Muscle layer of duodenum (tissue), 2 donors: ENCODE data around the gene HIPK2.

ENCODE experiments used
- H3K27ac ChIP-seq: one replicate; pipeline ENCODE4 v1.7.0; 2013; ENCODE audit warnings: mild to moderate bottlenecking, low read length
- H3K27me3 ChIP-seq: one replicate; pipeline ENCODE4 v1.7.0; 2013; ENCODE audit warnings: low read depth, mild to moderate bottlenecking, control low read depth, low read length
- H3K36me3 ChIP-seq, 2 donors: one replicate each; pipeline ENCODE4 v1.7.0; 2013; ENCODE audit warnings: low read length in 2 of 2, control low read depth in 1 of 2, mild to moderate bottlenecking in 1 of 2; ENCODE audit not compliant: insufficient read depth in 2 of 2, control insufficient read depth in 1 of 2
- H3K4me1 ChIP-seq, 2 donors: one replicate each; pipeline ENCODE4 v1.7.0; 2013; ENCODE audit warnings: low read length in 2 of 2, mild to moderate bottlenecking in 2 of 2, control low read depth in 1 of 2, moderate library complexity in 1 of 2; ENCODE audit not compliant: insufficient read depth in 2 of 2, control insufficient read depth in 1 of 2
- H3K4me3 ChIP-seq, 2 donors: one replicate each; pipeline ENCODE4 v1.7.0; 2013; ENCODE audit warnings: low read length in 2 of 2, low read depth in 1 of 2, mild to moderate bottlenecking in 1 of 2
- H3K9me3 ChIP-seq, 2 donors: one replicate each; pipeline ENCODE4 v1.7.0; 2013; ENCODE audit warnings: low read length in 2 of 2, control low read depth in 1 of 2, mild to moderate bottlenecking in 1 of 2; ENCODE audit not compliant: control insufficient read depth in 1 of 2
- donor health status: healthy.

HIPK2 gene

GRCh38 chr7:139768249-139768824, 9.5 kb downstream of the HIPK2 start:
- no peak overlapping the region for H3K4me3 ChIP-seq
- no peak overlapping the region for H3K27ac ChIP-seq
- H3K36me3 ChIP-seq, result peaks cover 0 to 5% of the 10 kb centered on the region in 2 donors
- no peaks in the 10 kb centered on the region for H3K27me3 ChIP-seq
- peaks cover 0 to 10% of the 10 kb centered on the region in 2 donors for H3K4me1 ChIP-seq
- no peaks in the 10 kb centered on the region for H3K9me3 ChIP-seq

DNA sequence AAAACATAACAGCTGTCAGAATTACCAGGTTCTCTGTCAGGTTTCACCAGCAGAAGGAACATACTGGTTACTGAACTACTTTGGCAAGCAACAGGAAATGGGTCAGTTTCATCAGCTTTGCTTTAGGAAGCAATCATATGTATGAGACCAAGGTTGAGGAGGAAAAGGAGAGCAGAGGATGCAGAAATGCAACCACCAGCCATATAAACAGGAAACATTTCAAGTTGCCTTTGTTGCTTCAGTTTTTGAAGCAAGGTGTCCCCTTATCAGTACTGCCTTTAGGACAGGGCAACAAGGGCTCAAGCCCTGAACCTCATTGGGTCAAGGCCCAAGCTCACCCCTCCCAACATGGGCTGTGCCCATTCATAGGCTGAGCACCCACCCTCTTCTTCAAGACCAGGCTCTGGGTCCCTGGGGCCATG, 10.2 kb downstream of the HIPK2 start:
- H3K4me1 ChIP-seq, result peaks cover 0 to 15% of the 10 kb centered on the region in 2 donors
- H3K36me3 ChIP-seq, result peaks cover 0 to 5% of the 10 kb centered on the region in 2 donors
- no peaks in the 10 kb centered on the region for H3K9me3 ChIP-seq
- no peak overlapping the region for H3K4me3 ChIP-seq
- H3K27me3 ChIP-seq, result no peaks in the 10 kb centered on the region
- no peak overlapping the region for H3K27ac ChIP-seq

DNA sequence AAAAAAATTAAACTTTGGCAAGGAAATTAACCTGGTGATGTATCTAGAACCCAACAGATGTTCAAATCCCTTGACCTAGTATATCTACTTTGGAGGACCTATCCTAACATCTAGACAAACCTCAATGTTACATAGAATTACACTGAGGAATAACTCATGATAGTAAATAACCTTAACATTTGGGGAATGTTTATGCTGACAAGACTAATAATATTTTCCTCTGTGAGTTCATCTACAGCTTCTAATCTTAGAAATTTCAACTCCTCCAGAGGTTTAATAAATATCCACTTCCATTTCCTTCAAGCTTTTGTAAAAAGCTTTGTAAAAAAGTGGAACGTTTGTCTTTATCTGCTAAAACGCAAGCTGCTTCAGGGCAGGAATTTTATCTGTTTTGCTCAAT, 12.7 kb downstream of the HIPK2 start:
- no peaks in the 10 kb centered on the region for H3K9me3 ChIP-seq

DNA sequence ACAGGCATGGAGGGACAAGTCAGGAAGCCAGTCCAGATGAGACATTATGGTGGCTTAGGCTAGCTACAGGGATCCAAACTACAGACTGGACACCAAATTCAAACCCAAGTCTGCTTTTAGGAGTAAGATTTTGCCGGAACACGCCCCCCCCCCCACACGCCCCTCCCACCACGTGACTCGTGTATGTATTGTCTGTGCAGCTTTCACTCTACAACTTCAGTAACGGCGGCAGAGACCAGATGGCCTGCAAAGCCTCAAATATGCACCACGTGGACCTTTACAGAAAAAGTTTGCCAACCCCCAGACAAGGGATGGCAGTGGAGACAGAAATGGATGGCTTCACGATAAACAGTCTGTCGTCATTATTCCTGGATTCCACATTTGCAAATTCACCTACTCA, 14.5 kb downstream of the HIPK2 start:
- Histone ChIP-seq H3K27ac (no peak overlapping the region), H3K9me3 (no peaks in the 10 kb centered on the region), H3K27me3 (no peaks in the 10 kb centered on the region), H3K4me1 (peaks cover 0 to 15% of the 10 kb centered on the region in 2 donors), H3K4me3 (no peak overlapping the region), H3K36me3 (no peaks in the 10 kb centered on the region)

More for the DNA sequence above, 12.7 kb downstream of the HIPK2 start:
- H3K4me3 ChIP-seq, result no peak overlapping the region
- H3K4me1 ChIP-seq, result peaks cover 0 to 15% of the 10 kb centered on the region in 2 donors
- no peak overlapping the region for H3K27ac ChIP-seq
- peaks cover 0 to 5% of the 10 kb centered on the region in 2 donors for H3K36me3 ChIP-seq
- H3K27me3 ChIP-seq, result no peaks in the 10 kb centered on the region

DNA sequence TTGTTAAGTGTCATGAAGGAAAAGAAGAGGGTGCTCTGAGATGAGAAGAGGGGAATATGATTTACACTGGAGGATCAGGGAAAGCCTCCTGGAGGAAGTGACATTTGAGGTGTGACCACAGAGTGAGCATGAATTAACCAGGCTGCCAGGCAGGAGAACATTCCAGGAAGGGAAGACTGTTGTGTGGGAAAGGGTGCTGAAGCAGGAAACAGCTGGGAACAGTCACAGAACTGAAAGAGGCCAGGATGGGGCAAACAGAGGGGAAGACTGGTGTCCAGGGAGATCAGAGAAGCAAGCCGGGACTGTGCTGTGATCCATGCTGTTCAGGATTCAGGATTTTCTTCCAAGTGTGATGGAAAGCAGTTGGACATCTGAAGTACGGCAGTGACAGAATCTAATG, 14.9 kb downstream of the HIPK2 start:
- Histone ChIP-seq H3K27ac (no peak overlapping the region), H3K36me3 (no peaks in the 10 kb centered on the region), H3K27me3 (no peaks in the 10 kb centered on the region), H3K4me1 (peaks cover 0 to 12% of the 10 kb centered on the region in 2 donors), H3K9me3 (no peaks in the 10 kb centered on the region), H3K4me3 (no peak overlapping the region)

- peaks cover 2 to 8% of the 10 kb centered on the region in 2 donors for H3K4me1 ChIP-seq
- H3K27ac ChIP-seq, result no peak overlapping the region
- no peak overlapping the region for H3K4me3 ChIP-seq
- no peaks in the 10 kb centered on the region for H3K36me3 ChIP-seq
- H3K9me3 ChIP-seq, result no peaks in the 10 kb centered on the region
- no peaks in the 10 kb centered on the region for H3K27me3 ChIP-seq
Measured at GRCh38 chr7:139758388-139758787, 19.4 kb downstream of the HIPK2 start.

DNA sequence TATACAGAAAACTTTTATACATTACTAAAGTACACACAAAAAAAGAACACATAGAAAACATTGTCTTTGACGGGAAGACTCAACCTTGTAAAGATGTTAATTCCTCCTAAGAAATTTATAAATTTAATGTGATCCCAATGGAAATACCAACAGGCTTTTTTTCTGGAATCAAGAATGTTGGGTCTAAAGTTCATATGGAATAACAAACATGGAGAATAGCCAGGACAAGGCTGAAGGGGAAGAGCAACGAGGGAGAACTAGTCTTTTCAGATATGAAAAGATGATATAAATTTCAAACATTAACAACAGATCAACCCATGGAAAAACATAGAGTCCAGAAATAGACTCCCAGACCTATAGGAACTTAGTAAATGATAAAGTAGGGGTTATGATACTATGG, 19.8 kb downstream of the HIPK2 start:
- peaks cover 5 to 6% of the 10 kb centered on the region in 2 donors for H3K4me1 ChIP-seq
- no peaks in the 10 kb centered on the region for H3K36me3 ChIP-seq
- H3K27me3 ChIP-seq, result no peaks in the 10 kb centered on the region
- H3K4me3 ChIP-seq, result no peak overlapping the region
- H3K9me3 ChIP-seq, result no peaks in the 10 kb centered on the region
- no peak overlapping the region for H3K27ac ChIP-seq

GRCh38 chr7:139753693-139754111, 24.1 kb downstream of the HIPK2 start:
- Histone ChIP-seq H3K9me3 (no peaks in the 10 kb centered on the region), H3K4me1 (peaks cover 4 to 8% of the 10 kb centered on the region in 2 donors), H3K36me3 (no peaks in the 10 kb centered on the region), H3K4me3 (no peak overlapping the region), H3K27ac (no peak overlapping the region), H3K27me3 (no peaks in the 10 kb centered on the region)

- Histone ChIP-seq H3K9me3 (no peaks in the 10 kb centered on the region), H3K27me3 (no peaks in the 10 kb centered on the region), H3K4me1 (peaks cover 4 to 8% of the 10 kb centered on the region in 2 donors), H3K27ac (no peak overlapping the region), H3K36me3 (no peaks in the 10 kb centered on the region), H3K4me3 (no peak overlapping the region)
Measured at GRCh38 chr7:139753081-139753692, 24.6 kb downstream of the HIPK2 start.

DNA sequence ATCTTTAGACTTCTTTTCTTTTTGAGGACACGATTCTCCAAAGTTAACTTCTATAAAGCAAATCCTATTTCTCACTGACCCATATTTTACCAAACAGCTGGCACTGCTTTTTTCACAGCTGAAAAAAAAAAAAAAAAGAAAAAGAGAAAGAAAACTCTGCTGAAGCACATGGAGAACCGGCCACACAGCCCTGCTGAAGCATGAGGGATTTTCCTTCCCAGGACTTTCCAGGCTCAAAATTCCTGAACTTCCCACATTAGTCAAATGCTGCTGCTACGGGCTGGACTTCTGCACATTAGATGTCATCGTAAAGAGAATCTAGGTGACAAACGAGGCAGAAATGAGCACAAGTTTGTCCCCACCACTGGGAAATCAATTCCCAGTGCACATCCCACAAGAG, 25.2 kb downstream of the HIPK2 start:
- no peaks in the 10 kb centered on the region for H3K9me3 ChIP-seq
- H3K27ac ChIP-seq, result no peak overlapping the region
- H3K4me3 ChIP-seq, result no peak overlapping the region
- no peaks in the 10 kb centered on the region for H3K36me3 ChIP-seq
- peaks cover 4 to 8% of the 10 kb centered on the region in 2 donors for H3K4me1 ChIP-seq
- no peaks in the 10 kb centered on the region for H3K27me3 ChIP-seq

DNA sequence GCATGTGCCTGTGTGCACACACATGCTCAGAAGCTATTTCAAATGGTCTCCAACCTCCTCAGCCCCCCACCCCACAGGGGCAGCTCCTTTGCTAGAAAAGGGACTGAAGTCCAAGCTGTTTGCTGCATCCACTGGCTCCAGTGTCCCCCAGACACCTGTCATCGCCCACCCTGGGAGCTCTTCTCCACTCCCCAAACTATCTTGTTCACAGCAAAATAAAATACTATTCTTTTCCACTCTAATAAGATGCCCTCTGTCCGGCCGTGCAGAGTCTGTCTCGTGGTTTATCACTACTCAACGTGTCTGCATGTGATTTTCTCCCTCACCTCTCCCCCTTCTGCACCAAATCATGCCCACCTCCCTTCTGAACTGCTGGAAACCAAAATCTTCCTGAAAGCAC, 25.6 kb downstream of the HIPK2 start:
- H3K36me3 ChIP-seq, result no peaks in the 10 kb centered on the region
- H3K27ac ChIP-seq, result no peak overlapping the region
- H3K9me3 ChIP-seq, result no peaks in the 10 kb centered on the region
- no peak overlapping the region for H3K4me3 ChIP-seq
- peaks cover 4 to 8% of the 10 kb centered on the region in 2 donors for H3K4me1 ChIP-seq
- H3K27me3 ChIP-seq, result no peaks in the 10 kb centered on the region
